GM20000 (cell line): Measurements from ENCODE around the gene CLCN7.

Experiments
- DNase-seq: peaks from one replicate; pipeline ENCODE4 v3.0.0; 2012; ENCODE audit warnings: low spot score
- TF ChIP-seq, protein P1 (sequence below): IDR thresholded peaks from 2 replicates; pipeline ENCODE4 v1.5.1; 2012; ENCODE audit warnings: mild to moderate bottlenecking, control low read depth; ENCODE audit errors: extremely low read depth, missing control alignments

Gene CLCN7

GRCh38 chr16:1495211-1495888 lies 20.5 kb upstream of the CLCN7 start:
- DNase-seq: no peak
- TF ChIP-seq, protein P1, sequence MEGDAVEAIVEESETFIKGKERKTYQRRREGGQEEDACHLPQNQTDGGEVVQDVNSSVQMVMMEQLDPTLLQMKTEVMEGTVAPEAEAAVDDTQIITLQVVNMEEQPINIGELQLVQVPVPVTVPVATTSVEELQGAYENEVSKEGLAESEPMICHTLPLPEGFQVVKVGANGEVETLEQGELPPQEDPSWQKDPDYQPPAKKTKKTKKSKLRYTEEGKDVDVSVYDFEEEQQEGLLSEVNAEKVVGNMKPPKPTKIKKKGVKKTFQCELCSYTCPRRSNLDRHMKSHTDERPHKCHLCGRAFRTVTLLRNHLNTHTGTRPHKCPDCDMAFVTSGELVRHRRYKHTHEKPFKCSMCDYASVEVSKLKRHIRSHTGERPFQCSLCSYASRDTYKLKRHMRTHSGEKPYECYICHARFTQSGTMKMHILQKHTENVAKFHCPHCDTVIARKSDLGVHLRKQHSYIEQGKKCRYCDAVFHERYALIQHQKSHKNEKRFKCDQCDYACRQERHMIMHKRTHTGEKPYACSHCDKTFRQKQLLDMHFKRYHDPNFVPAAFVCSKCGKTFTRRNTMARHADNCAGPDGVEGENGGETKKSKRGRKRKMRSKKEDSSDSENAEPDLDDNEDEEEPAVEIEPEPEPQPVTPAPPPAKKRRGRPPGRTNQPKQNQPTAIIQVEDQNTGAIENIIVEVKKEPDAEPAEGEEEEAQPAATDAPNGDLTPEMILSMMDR: no peak

DNA sequence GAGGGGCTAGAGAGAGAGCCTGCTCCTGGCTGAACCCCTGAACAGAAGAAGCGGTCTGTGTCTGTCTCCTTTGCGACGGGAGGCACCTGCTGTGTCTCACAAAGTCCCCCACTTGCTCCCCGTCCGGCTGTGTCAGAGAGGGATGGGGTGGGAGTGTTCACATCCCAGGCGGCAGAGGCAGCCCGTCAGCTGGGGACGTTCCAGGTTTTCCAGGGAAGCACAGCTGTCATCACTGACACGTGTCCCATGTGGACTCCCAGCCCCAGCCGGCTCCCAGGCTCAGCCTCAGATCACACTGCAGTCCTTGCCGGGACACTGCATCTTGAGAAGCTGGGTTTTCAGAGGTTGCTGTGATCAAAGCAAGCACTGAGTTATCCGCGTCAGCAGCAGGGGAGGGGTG lies 19.9 kb upstream of the CLCN7 start:
- TF ChIP-seq, protein P1: no peak
- no peak for DNase-seq

DNA sequence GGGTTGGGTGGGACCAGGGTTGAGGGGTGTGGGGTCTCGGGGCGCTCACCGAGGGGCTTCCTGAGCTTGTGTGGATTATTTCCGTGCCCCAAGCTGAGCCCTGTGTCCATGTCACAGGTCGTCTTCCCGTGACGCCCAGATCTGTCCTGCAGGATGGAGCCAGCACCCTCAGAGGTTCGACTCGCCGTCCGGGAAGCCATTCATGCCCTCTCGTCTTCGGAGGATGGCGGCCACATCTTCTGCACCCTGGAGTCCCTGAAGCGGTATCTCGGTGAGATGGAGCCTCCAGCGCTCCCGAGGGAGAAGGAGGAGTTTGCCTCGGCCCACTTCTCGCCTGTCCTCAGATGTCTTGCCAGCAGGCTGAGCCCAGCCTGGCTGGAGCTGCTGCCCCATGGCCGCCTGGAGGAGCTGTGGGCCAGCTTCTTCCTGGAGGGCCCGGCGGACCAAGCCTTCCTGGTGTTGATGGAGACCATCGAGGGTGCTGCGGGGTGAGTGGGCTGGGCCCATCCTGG lies 19.4 kb upstream of the CLCN7 start:
- TF ChIP-seq, protein P1: no peak
- peak; percentile 51 for DNase-seq

GRCh38 chr16:1493746-1494094 lies 18.9 kb upstream of the CLCN7 start:
- TF ChIP-seq, protein P1: no peak
- DNase-seq: no peak

- TF ChIP-seq, protein P1: no peak
- peak; percentile 100 for DNase-seq
Measured at GRCh38 chr16:1492923-1493745, 18.3 kb upstream of the CLCN7 start, which contains the start of gene TELO2. TELO2 (plus strand) TSS chr16:1493360; CDS start chr16:1494282, 922 bp downstream.

- TF ChIP-seq, protein P1: no peak
- no peak for DNase-seq
Measured at GRCh38 chr16:1492082-1492922, 17.5 kb upstream of the CLCN7 start.
